Fibroblast of lung (primary cell): ENCODE data around the gene RNASEH2A. TPM values are rescaled to one million over a fixed set of nuclear protein-coding genes. Genes with fewer than 3 reads are reported as not detected.

ENCODE experiments used
- DNase-seq, 2 donors: peaks; one replicate each; pipeline versions ENCODE4 v3.0.0 to v3.0.0-alpha.2; 2010; ENCODE audit warnings: low read depth in 2 of 2
- H2AFZ ChIP-seq: 2 replicates; pipeline ENCODE4 v1.5.1; 2012; ENCODE audit warnings: low read length, control low read depth, inconsistent platforms
- H3K27ac ChIP-seq: 2 replicates; pipeline ENCODE4 v1.5.1; 2011; ENCODE audit warnings: low read length, control low read depth; ENCODE audit not compliant: insufficient read depth
- H3K27me3 ChIP-seq: 2 replicates; pipeline ENCODE4 v1.5.1; 2011; ENCODE audit warnings: mild to moderate bottlenecking, low read length; ENCODE audit not compliant: control insufficient read depth, insufficient read depth
- H3K36me3 ChIP-seq: 2 replicates; pipeline ENCODE4 v1.5.1; 2011; ENCODE audit warnings: low read length; ENCODE audit not compliant: control insufficient read depth, insufficient read depth
- H3K4me1 ChIP-seq: 2 replicates; pipeline ENCODE4 v1.5.1; 2011; ENCODE audit warnings: low read length; ENCODE audit not compliant: control insufficient read depth, insufficient read depth; ENCODE audit errors: extremely low read depth
- H3K4me2 ChIP-seq: 2 replicates; pipeline ENCODE4 v1.5.1; 2011; ENCODE audit warnings: low read length, control low read depth; ENCODE audit not compliant: insufficient read depth; ENCODE audit errors: extremely low read depth
- H3K4me3 ChIP-seq, 4 experiments: fragments of 200-600 bp in 1 of 4; sonication (generic) in 1 of 4; replicated peaks in 1 of 4; 2 replicates each; pipeline ENCODE4 v1.5.1; 2011 to 2016; ENCODE audit warnings: low read length in 4 of 4, low read depth in 3 of 4, mild to moderate bottlenecking in 3 of 4, control low read depth in 2 of 4, inconsistent platforms in 1 of 4, mixed read lengths in 1 of 4; ENCODE audit not compliant: insufficient read depth in 1 of 4; ENCODE audit errors: control extremely low read depth in 1 of 4
- H3K79me2 ChIP-seq: 2 replicates; pipeline ENCODE4 v1.5.1; 2012; ENCODE audit warnings: mild to moderate bottlenecking, low read length, inconsistent platforms; ENCODE audit not compliant: control insufficient read depth, insufficient read depth
- H3K9ac ChIP-seq: 2 replicates; pipeline ENCODE4 v1.5.1; 2011; ENCODE audit warnings: mild to moderate bottlenecking, low read length, control low read depth; ENCODE audit not compliant: insufficient read depth
- H3K9me3 ChIP-seq: 2 replicates; pipeline ENCODE4 v1.5.1; 2012; ENCODE audit warnings: low read depth, low read length; ENCODE audit not compliant: control insufficient read depth, insufficient read depth
- H4K20me1 ChIP-seq: 2 replicates; pipeline ENCODE4 v1.5.1; 2011; ENCODE audit warnings: low read length; ENCODE audit not compliant: control insufficient read depth, insufficient read depth; ENCODE audit errors: extremely low read depth
- EZH2 ChIP-seq: IDR thresholded peaks from 2 replicates; pipeline ENCODE4 v1.5.1; 2012; ENCODE audit warnings: low read length, control low read depth, mild to moderate bottlenecking; ENCODE audit errors: missing control alignments
- polyA plus RNA-seq, 2 donors: library from polyadenylated mRNA; depleted of rRNA in 1 of 2; stranded (reverse) in 1 of 2; unstranded in 1 of 2; fragments of >200 nt; gene quantifications; 2 replicates each; pipeline ENCODE4 v1.2.1, GENCODE V29; 2011 to 2012; ENCODE audit warnings: missing spikeins in 1 of 2
- total RNA-seq: library from RNA; depleted of rRNA; stranded (reverse); fragments of >200 nt; gene quantifications from 2 replicates; pipeline ENCODE4 v1.2.1, GENCODE V29; 2014
- TF ChIP-seq, protein P1 (sequence below), 2 donors: IDR thresholded peaks in 1 of 2; conservative IDR thresholded peaks in 1 of 2; 1 replicate in 1 of 2; 2 replicates in 1 of 2; pipeline ENCODE4 v1.5.1; 2011 to 2012; ENCODE audit warnings: low read length in 2 of 2, control low read depth in 1 of 2, inconsistent platforms in 1 of 2, low read depth in 1 of 2, mild to moderate bottlenecking in 1 of 2

RNASEH2A gene
- total and polyA plus RNA-seq, 2 donors (not counting 1 experiment from before 2014, with no cell fraction given): 8.9 to 14.3 TPM

DNA sequence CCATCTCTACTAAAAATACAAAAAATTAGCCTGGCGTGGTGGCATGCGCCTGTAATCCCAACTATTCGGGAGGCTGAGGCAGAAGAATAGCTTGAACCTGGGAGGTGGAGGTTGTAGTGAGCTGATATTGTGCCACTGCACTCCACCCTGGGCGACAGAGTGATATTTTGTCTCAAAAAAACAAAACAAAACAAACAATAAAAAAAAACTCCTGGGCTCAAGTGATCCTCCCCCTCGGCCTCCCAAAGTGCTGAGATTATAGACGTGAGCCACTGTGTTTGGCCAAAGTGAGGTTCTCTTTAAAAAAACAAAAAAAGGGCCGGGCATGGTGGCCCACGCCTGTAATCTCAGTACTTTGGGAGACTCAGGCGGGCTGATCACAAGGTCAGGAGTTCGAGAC, 18.9 kb upstream of the RNASEH2A start:
- no peak overlapping the region for H3K27ac ChIP-seq
- H2AFZ ChIP-seq: no peak overlapping the region
- TF ChIP-seq, protein P1, sequence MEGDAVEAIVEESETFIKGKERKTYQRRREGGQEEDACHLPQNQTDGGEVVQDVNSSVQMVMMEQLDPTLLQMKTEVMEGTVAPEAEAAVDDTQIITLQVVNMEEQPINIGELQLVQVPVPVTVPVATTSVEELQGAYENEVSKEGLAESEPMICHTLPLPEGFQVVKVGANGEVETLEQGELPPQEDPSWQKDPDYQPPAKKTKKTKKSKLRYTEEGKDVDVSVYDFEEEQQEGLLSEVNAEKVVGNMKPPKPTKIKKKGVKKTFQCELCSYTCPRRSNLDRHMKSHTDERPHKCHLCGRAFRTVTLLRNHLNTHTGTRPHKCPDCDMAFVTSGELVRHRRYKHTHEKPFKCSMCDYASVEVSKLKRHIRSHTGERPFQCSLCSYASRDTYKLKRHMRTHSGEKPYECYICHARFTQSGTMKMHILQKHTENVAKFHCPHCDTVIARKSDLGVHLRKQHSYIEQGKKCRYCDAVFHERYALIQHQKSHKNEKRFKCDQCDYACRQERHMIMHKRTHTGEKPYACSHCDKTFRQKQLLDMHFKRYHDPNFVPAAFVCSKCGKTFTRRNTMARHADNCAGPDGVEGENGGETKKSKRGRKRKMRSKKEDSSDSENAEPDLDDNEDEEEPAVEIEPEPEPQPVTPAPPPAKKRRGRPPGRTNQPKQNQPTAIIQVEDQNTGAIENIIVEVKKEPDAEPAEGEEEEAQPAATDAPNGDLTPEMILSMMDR (conservative IDR thresholded peaks at IDR 0.05 in 1 of 2, IDR thresholded peaks at IDR 0.05 in 1 of 2; ENCODE audit: low read depth in 1 of 2, low read length in 2 of 2): no peak
- TF ChIP-seq EZH2: no peak
- H3K36me3 ChIP-seq: no peaks in the 10 kb centered on the region
- peaks cover 37% of the 10 kb centered on the region for H3K4me1 ChIP-seq
- H4K20me1 ChIP-seq: no peaks in the 10 kb centered on the region
- H3K79me2 ChIP-seq: peaks cover 11% of the 10 kb centered on the region
- H3K9me3 ChIP-seq: no peaks in the 10 kb centered on the region
- no peak for DNase-seq
- H3K9ac ChIP-seq: no peak overlapping the region
- no peaks in the 10 kb centered on the region for H3K27me3 ChIP-seq
- no peak overlapping the region for H3K4me2 ChIP-seq
- no peak overlapping the region for H3K4me3 ChIP-seq

DNA sequence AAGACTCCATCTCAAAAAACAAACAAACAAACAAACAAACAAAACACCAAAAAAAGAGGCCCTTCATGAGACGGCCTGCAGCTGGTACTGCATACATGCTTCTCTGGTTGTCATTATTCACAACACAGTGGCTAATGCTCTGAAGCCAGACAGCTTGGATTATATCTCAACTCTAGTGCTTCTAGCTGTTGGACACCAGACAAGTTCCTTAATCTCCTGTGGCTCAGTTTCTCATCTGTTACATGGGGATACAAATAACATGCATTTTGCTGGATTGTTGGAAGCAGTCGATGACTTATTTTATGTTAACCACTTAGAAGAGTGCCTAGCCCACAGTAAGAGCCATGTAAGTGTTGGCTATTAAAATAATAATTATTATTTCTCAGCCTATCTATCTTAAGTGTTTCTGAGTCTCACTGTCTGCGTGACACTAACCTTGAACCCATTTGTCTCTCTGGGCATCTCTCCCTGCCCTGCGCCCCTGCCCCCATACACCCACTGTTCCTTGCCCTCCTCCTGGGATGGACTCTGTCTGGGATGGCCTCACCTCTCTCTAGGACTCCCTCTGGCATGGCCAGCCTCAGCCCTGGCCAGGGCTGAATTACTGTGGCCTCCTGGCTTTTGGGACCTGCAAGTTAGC, 18.2 kb upstream of the RNASEH2A start:
- Histone ChIP-seq H3K4me1 (peaks cover 35% of the 10 kb centered on the region), H3K9me3 (no peaks in the 10 kb centered on the region), H3K4me3 (peak overlapping the region in 1 of 4 experiments; percentile 96), H3K9ac (peak overlapping the region; percentile 75), H2AFZ (no peak overlapping the region), H3K36me3 (peaks cover 2% of the 10 kb centered on the region), H3K4me2 (peak overlapping the region; percentile 72), H4K20me1 (no peaks in the 10 kb centered on the region), H3K27ac (peak overlapping the region; percentile 97), H3K27me3 (no peaks in the 10 kb centered on the region), H3K79me2 (peaks cover 18% of the 10 kb centered on the region)
- no peak for DNase-seq
- TF ChIP-seq, protein P1 (conservative IDR thresholded peaks at IDR 0.05 in 1 of 2, IDR thresholded peaks at IDR 0.05 in 1 of 2; ENCODE audit: low read depth in 1 of 2, low read length in 2 of 2): no peak
- no peak for TF ChIP-seq EZH2

DNA sequence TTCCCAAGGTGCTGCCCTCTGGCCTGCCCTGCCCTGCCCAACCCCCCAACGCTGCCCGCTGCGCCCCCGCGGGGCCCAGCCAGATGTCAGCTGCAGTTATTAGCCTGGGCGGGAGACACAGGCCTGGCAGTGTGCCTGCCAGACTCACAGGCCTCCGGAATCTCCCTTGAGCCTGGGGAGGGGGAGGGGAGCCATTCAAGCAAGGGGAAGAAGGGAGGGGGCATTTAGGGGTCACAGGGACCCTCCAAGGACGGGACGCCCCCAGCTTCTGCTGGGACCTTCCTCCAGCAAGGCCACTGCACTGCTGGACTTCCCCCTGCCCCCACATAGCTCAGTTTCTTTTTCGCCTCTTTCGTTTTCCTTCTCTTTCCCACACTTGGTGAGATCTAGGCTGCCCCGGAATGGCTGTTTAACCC, 17.7 kb upstream of the RNASEH2A start:
- no peak overlapping the region for H2AFZ ChIP-seq
- peak overlapping the region; percentile 76 for H3K4me2 ChIP-seq
- H3K36me3 ChIP-seq: peaks cover 2% of the 10 kb centered on the region
- peak overlapping the region; percentile 17 to 96 (median 33) for H3K4me3 ChIP-seq
- DNase-seq: peak in 1 of 2 donors; percentile 63
- H3K27me3 ChIP-seq: no peaks in the 10 kb centered on the region
- peak overlapping the region; percentile 97 for H3K27ac ChIP-seq
- H3K79me2 ChIP-seq: peaks cover 20% of the 10 kb centered on the region
- TF ChIP-seq, protein P1 (conservative IDR thresholded peaks at IDR 0.05 in 1 of 2, IDR thresholded peaks at IDR 0.05 in 1 of 2; ENCODE audit: low read depth in 1 of 2, low read length in 2 of 2): no peak
- no peak for TF ChIP-seq EZH2
- peaks cover 30% of the 10 kb centered on the region for H3K4me1 ChIP-seq
- H4K20me1 ChIP-seq: no peaks in the 10 kb centered on the region
- no peaks in the 10 kb centered on the region for H3K9me3 ChIP-seq
- H3K9ac ChIP-seq: peak overlapping the region; percentile 75
